ENCODE data around the gene NPHP1. TPM values are rescaled to one million over a fixed set of nuclear protein-coding genes. Genes with fewer than 3 reads are reported as not detected.

NPHP1 gene
- total RNA-seq, 1 experiment from 2014 or later: 4.7 TPM

DNA sequence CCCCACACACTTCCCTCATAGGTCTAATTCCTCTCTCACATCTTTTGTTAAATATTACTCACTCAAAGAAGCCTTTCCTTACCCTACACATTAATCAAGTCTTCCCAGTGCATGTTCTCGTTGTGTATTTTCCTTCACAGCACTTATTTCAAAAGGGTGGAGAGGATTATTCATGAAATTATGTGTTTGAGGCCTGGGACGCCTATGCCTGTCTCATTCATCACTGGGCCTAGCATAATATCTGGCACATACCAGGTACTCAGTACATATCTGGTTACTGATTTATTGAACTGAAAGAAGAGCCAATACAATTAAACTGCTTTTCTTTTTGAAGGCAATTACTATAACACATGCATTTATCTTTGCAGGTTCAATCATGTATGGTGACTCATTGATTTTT, 74.1 kb downstream of the NPHP1 start:
- Histone ChIP-seq H3K27ac (ENCODE audit: low read depth, low read length) (no peak overlapping the region), H3K9me2 (ENCODE audit: insufficient read depth) (no peaks in the 10 kb centered on the region), H4K20me1 (ENCODE audit: insufficient read depth) (no peaks in the 10 kb centered on the region), H3K9me3 (ENCODE audit: control insufficient read depth in 1 of 2, insufficient read depth in 1 of 2, low read depth in 1 of 2, low read length in 2 of 2) (peaks cover 3% of the 10 kb centered on the region in 2 experiments; a peak in 1 of 4 replicates), H3K4me2 (ENCODE audit: low read length) (no peak overlapping the region), H3K9ac (ENCODE audit: low read length) (no peak overlapping the region), H3K27me3 (ENCODE audit: insufficient read depth, low read length) (no peaks in the 10 kb centered on the region), H3K4me3 (replicated peaks in 1 of 2; ENCODE audit: low read depth in 1 of 2, low read length in 2 of 2) (no peak overlapping the region), H3K79me2 (ENCODE audit: insufficient read depth, low read length) (no peaks in the 10 kb centered on the region), H2AFZ (ENCODE audit: low read depth, low read length, poor library complexity, severe bottlenecking) (no peak overlapping the region), H3K36me3 (ENCODE audit: control insufficient read depth in 1 of 2, insufficient read depth in 2 of 2, low read length in 2 of 2) (no peaks in the 10 kb centered on the region), H3K4me1 (ENCODE audit: control insufficient read depth in 1 of 2, insufficient read depth in 2 of 2, low read length in 2 of 2) (peaks cover 14% of the 10 kb centered on the region in 2 experiments)
- CTCF ChIA-PET: interaction anchor here (0.8 kb wide), 1 partner anchor 15 kb away, joined by 4 read pairs; the partner anchor contains the start of gene MALL
- RAD21 ChIA-PET (ENCODE audit: low non-redundant PET in 1 of 2, low total read pairs in 2 of 2, uncharacterized antibody in 2 of 2, unreplicated experiment in 2 of 2): no interaction called here
- POLR2A ChIA-PET: no interaction called here
- DNase-seq (ENCODE audit: low read depth, low spot score) (no peak), ATAC-seq (no peak)
- no TSS peak for BruUV-seq (replicated peaks)
- intact Hi-C loops (cut with micrococcal nuclease): no loop called here
- TF ChIP-seq EGR1 (IDR thresholded peaks at IDR 0.05; ENCODE audit: low read depth): no peak
- no peak for TF ChIP-seq POLR2AphosphoS5 (IDR thresholded peaks at IDR 0.05; ENCODE audit: low read depth, low read length)
- no peak for TF ChIP-seq YY1 (IDR thresholded peaks at IDR 0.05; ENCODE audit: extremely low read depth, insufficient replicate concordance, low read depth, low read length)
- TF ChIP-seq POLR2A (IDR thresholded peaks at IDR 0.05; ENCODE audit: borderline replicate concordance, extremely low read depth, insufficient read depth, insufficient read length): no peak
- TF ChIP-seq ZFX (IDR thresholded peaks at IDR 0.05): no peak
- no peak for TF ChIP-seq CBX3 (IDR thresholded peaks at IDR 0.05; ENCODE audit: low read depth)
- TF ChIP-seq TCF7L2 (IDR thresholded peaks at IDR 0.05; ENCODE audit: borderline replicate concordance, extremely low read depth, insufficient read depth, insufficient read length): no peak
- TF ChIP-seq SRF (IDR thresholded peaks at IDR 0.05; ENCODE audit: low read depth): no peak
- no peak for TF ChIP-seq RAD21 (IDR thresholded peaks at IDR 0.05; ENCODE audit: low read depth)
- TF ChIP-seq EZH2 (IDR thresholded peaks at IDR 0.05): no peak
- no peak for TF ChIP-seq SP1 (IDR thresholded peaks at IDR 0.05; ENCODE audit: low read depth)
- TF ChIP-seq, protein P1, sequence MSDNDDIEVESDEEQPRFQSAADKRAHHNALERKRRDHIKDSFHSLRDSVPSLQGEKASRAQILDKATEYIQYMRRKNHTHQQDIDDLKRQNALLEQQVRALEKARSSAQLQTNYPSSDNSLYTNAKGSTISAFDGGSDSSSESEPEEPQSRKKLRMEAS (IDR thresholded peaks at IDR 0.05): no peak
- no peak for TF ChIP-seq JUND (IDR thresholded peaks at IDR 0.05)
- TF ChIP-seq, protein P2, sequence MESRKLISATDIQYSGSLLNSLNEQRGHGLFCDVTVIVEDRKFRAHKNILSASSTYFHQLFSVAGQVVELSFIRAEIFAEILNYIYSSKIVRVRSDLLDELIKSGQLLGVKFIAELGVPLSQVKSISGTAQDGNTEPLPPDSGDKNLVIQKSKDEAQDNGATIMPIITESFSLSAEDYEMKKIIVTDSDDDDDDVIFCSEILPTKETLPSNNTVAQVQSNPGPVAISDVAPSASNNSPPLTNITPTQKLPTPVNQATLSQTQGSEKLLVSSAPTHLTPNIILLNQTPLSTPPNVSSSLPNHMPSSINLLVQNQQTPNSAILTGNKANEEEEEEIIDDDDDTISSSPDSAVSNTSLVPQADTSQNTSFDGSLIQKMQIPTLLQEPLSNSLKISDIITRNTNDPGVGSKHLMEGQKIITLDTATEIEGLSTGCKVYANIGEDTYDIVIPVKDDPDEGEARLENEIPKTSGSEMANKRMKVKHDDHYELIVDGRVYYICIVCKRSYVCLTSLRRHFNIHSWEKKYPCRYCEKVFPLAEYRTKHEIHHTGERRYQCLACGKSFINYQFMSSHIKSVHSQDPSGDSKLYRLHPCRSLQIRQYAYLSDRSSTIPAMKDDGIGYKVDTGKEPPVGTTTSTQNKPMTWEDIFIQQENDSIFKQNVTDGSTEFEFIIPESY (IDR thresholded peaks at IDR 0.05; ENCODE audit: extremely low read depth, insufficient replicate concordance, low read length): no peak
